Measurements from ENCODE around the gene TMEM258.

Gene TMEM258

DNA sequence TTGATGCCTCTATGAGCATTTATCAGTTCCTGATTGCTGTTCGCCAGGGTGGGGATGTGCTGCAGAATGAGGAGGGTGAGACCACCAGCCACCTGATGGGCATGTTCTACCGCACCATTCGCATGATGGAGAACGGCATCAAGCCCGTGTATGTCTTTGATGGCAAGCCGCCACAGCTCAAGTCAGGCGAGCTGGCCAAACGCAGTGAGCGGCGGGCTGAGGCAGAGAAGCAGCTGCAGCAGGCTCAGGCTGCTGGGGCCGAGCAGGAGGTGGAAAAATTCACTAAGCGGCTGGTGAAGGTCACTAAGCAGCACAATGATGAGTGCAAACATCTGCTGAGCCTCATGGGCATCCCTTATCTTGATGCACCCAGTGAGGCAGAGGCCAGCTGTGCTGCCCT lies 3.1 kb upstream of the TMEM258 start:
- Mint-ChIP-seq H3K4me3 (peak overlapping the region; percentile 64), H3K27me3 (ENCODE audit: low read depth) (no peaks in the 10 kb centered on the region), H3K36me3 (ENCODE audit: low read depth) (peaks cover 61% of the 10 kb centered on the region), H3K27ac (no peak overlapping the region), H3K4me1 (ENCODE audit: low read depth) (peaks cover 43% of the 10 kb centered on the region), H3K9me3 (no peaks in the 10 kb centered on the region)
- no peak for DNase-seq (ENCODE audit: low spot score)

DNA sequence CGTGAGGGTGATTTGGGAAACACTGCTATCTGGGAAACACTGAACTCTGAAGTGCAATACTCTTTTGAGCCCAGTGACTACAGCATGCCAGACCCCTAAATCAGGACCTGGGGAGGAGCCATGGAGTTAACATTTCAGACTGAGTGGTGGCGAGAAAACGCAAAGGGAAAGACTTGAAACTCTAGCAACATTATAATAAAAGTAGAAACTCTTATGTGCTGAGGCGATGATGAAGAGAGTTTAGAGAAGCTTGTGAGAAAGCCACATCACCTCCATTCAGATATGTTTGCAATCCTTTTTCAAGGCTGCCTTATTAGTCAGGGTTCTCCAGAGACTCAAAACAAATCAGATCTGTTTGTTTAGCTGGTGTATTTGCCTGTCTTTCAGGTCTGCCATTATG lies 2.2 kb upstream of the TMEM258 start:
- DNase-seq (ENCODE audit: low spot score), result no peak
- Mint-ChIP-seq H3K9me3 (no peaks in the 10 kb centered on the region), H3K27ac (no peak overlapping the region), H3K4me1 (ENCODE audit: low read depth) (peaks cover 41% of the 10 kb centered on the region), H3K27me3 (ENCODE audit: low read depth) (no peaks in the 10 kb centered on the region), H3K4me3 (peak overlapping the region; percentile 41), H3K36me3 (ENCODE audit: low read depth) (peaks cover 63% of the 10 kb centered on the region)

DNA sequence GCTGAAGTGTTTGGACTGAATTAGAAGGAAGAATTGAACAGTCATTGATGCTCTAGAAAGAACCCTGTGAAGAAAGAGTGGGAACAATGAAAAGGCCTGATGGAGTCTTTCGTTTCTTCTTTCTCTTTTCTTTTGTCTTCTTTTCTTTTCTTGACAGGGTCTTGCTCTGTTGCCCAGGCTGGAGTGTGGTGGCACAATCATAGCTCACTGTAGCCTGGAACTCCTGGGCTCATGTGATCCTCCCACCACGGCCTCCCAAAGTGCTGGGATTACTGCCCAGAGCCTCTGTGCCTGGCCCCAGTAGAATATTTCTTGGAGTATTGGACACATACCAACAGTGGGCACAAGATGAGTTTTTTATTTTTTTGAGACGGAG lies 1.4 kb upstream of the TMEM258 start:
- H3K27ac Mint-ChIP-seq, result peak overlapping the region; percentile 99
- no peak for DNase-seq (ENCODE audit: low spot score)
- H3K4me1 Mint-ChIP-seq (ENCODE audit: low read depth), result peaks cover 41% of the 10 kb centered on the region
- peak overlapping the region; percentile 97 for H3K4me3 Mint-ChIP-seq
- peaks cover 65% of the 10 kb centered on the region for H3K36me3 Mint-ChIP-seq (ENCODE audit: low read depth)
- no peaks in the 10 kb centered on the region for H3K9me3 Mint-ChIP-seq
- no peaks in the 10 kb centered on the region for H3K27me3 Mint-ChIP-seq (ENCODE audit: low read depth)

DNA sequence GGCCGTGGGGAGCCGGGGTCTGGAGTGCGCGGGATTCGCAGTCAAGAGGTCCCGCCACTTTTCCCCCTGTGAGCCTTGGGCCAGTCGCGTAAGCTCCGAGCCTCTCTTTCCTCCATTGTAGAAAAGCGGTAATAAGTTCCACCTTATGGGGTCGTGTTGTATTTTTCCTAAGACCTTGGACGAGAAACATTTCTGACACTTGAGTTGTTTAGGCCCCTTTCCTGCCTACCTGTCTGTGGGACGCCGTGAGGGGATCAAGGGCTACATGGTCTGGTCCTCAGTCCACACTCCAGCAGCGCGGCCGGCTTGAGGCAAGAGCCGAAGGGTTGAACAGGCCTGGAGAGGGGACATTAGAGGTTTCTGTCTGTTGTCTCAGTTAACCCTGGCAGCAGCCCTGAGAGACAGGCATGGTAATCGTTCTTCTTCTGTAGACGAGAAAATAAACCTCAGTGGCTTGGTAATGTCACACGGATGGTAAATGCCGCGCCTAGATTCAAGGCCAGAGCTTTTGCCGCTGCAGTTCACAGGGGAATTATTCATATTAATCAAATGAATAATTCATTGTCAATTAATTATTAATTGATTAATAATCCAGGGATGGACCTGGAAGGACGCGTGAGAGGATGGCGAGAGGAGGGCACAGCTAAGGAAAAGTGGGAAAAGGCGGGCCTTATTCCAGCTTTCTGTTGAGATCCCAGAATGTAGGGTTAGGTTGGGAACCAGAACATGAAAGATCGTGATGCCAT lies 857 bp upstream of the TMEM258 start:
- Mint-ChIP-seq H3K27ac (peak overlapping the region; percentile 99), H3K9me3 (no peaks in the 10 kb centered on the region), H3K4me1 (ENCODE audit: low read depth) (peaks cover 41% of the 10 kb centered on the region), H3K4me3 (peak overlapping the region; percentile 97), H3K27me3 (ENCODE audit: low read depth) (no peaks in the 10 kb centered on the region), H3K36me3 (ENCODE audit: low read depth) (peaks cover 65% of the 10 kb centered on the region)
- no peak for DNase-seq (ENCODE audit: low spot score)

DNA sequence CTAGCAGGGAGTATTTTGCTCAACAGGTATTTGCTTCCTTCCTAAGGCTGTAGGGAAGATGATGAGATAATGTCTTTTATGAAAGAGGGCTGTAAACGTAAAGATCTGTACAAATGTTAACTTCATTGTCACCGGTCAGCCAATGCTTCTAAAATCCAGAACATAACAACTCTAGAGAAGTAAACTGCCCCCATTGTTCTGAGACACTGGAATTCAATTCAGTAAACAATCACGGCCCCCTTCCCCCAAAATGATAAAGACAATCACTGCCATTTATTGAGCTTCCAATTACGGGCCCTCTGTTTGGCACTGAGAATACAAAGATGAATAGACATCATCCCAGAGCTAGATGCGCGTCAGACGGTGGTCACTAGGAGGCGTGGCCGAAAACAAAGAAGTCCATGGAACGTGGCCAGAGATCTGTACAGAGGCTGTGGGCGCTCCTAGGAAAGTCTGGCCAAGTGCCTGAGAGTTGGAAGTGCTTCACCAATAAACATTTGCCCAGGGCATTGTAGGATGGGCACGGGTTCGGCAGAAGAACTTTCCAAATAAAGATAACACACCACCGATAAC lies 576 bp downstream of the TMEM258 start:
- Mint-ChIP-seq H3K36me3 (ENCODE audit: low read depth) (peaks cover 58% of the 10 kb centered on the region), H3K4me1 (ENCODE audit: low read depth) (peaks cover 35% of the 10 kb centered on the region), H3K27ac (peak overlapping the region; percentile 99), H3K27me3 (ENCODE audit: low read depth) (no peaks in the 10 kb centered on the region), H3K4me3 (peak overlapping the region; percentile 97), H3K9me3 (no peaks in the 10 kb centered on the region)
- DNase-seq (ENCODE audit: low spot score), result peak; percentile 62

DNA sequence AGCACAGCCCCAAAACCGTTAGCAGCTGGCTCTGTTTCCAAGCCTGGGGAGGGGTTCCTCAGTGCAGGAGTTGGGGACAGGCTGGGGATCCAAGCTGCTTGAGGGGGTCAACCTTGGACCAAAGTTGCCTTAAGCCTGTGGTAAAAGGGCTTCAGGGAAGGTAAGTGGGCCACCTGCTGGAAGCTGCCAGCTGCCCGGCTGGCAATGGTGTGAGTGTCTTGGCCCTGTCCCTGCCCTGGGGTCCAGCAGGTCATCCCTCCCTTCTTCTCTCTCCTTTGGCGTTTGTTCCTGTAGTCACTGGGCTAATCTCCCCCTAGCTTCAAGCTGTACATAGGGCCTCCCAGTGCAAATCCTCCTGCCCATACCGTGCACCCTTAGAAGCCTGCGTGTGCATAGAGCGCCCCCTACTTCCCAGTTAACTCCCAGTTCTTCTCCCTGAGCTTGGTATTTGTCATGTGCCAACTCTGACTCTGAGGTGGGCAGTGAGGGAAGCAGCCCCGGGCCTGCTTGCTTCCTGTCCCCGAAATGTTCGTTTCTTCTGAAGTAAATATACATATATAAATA lies 4.4 kb downstream of the TMEM258 start:
- no peaks in the 10 kb centered on the region for H3K9me3 Mint-ChIP-seq
- DNase-seq (ENCODE audit: low spot score), result no peak
- H3K4me1 Mint-ChIP-seq (ENCODE audit: low read depth), result peaks cover 16% of the 10 kb centered on the region
- no peak overlapping the region for H3K27ac Mint-ChIP-seq
- H3K27me3 Mint-ChIP-seq (ENCODE audit: low read depth), result no peaks in the 10 kb centered on the region
- H3K36me3 Mint-ChIP-seq (ENCODE audit: low read depth), result peaks cover 39% of the 10 kb centered on the region
- H3K4me3 Mint-ChIP-seq, result no peak overlapping the region

DNA sequence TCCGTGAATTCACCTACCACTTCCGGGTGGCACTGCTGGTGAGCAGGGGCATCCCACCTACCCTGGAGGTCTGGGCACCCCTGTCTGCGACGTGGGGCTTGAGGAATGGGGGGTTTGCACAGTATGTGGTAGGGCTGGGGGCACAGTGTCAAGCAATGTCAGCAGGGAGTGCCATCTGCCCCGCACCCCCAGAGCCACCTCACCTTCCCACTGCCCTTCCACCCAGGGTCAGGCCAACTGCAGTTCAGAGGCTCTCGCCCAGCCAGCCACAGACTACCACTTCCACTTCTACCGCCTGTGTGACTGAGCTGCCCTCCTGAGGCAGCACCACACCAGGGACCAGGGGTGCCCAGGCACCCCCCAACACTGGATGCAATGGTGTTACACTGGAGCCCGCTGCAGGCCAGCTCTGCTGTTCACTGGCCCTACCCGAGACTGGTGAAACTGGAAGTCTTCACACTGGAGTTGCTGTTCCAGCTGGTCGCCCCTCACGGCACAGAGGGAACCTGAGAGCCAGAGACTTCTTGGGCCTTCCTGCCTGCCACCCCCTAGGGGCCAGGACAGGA lies 6.5 kb downstream of the TMEM258 start:
- H3K4me3 Mint-ChIP-seq, result no peak overlapping the region
- peaks cover 10% of the 10 kb centered on the region for H3K4me1 Mint-ChIP-seq (ENCODE audit: low read depth)
- H3K27ac Mint-ChIP-seq, result no peak overlapping the region
- peaks cover 31% of the 10 kb centered on the region for H3K36me3 Mint-ChIP-seq (ENCODE audit: low read depth)
- no peaks in the 10 kb centered on the region for H3K9me3 Mint-ChIP-seq
- no peaks in the 10 kb centered on the region for H3K27me3 Mint-ChIP-seq (ENCODE audit: low read depth)
- DNase-seq (ENCODE audit: low spot score), result no peak

DNA sequence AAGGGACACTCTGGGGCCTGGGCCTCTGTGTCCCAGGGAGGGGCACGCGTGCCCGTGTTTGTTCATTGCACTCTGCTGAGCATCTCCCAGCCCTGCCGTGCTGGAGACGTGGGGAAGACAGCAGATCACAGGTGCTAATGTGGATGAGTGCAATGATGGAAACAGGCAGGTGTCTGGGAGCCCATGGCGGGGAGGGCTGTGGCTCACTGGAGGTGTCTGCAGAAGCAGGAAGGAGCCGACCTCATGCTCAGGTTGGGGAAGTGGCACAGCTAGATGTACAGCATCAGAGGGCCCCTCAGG lies 7.9 kb downstream of the TMEM258 start:
- Mint-ChIP-seq H3K36me3 (ENCODE audit: low read depth) (peaks cover 22% of the 10 kb centered on the region), H3K27ac (no peak overlapping the region)

DNA sequence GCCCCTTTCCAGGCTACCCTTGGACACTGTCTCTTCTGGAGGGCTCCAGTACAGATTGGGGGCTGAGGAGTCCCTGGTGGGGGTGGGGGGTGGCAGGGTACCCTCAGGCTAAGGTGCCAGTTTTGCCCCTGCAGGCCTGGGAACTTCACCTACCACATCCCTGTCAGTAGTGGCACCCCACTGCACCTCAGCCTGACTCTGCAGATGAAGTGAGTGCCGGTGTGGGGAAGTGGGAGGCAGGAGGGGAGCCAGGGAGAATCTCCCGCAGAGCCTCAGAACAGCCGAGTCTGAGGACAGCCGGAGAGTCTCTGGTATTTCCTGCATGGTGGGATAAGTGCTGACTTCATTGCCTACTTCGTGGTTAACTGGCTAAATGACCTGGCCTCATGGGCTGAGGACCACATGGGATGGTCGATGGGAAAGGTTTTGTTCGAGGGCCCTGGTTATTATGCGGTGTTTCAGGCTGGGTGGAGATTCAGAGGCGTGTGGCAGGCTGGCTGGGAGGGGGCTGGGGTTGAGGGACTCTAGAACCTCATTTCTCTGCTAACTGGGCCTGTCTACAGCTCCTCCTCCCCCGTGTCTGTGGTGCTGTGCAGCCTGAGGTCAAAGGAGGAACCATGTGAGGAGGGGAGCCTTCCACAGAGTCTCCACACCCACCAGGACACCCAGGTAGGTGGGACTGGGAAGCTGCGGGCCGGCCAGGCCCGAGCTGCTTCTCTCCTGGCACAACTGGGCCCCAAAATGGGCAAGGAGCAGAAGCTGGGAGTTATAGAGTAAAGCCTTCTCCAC lies 8.5 kb downstream of the TMEM258 start:
- no peak for DNase-seq (ENCODE audit: low spot score)

More for the DNA sequence above, 7.9 kb downstream of the TMEM258 start:
- no peaks in the 10 kb centered on the region for H3K27me3 Mint-ChIP-seq (ENCODE audit: low read depth)
- no peak for DNase-seq (ENCODE audit: low spot score)
- no peak overlapping the region for H3K4me3 Mint-ChIP-seq
- no peaks in the 10 kb centered on the region for H3K9me3 Mint-ChIP-seq
- peaks cover 6% of the 10 kb centered on the region for H3K4me1 Mint-ChIP-seq (ENCODE audit: low read depth)

DNA sequence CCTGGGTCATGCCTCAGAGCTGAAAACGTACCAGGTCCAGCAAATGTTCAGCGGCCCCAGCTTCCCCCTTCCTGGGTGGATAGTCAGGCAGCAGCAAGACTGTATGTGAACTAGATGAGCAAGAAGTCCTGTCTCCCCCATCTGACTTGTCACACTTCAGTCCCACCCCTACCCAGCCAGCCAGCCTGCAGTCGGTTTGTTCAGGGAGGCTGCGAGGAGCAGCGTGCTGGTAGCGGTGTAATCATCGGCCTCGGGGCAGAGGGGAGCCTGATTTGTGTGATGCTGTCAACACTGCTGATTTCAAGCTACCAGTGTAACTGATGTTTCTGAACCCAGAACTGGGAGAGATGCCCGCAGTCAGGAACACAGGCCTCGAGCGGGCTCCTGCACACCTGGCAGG lies 9.6 kb downstream of the TMEM258 start:
- no peak for DNase-seq (ENCODE audit: low spot score)
- H3K4me3 Mint-ChIP-seq, result no peak overlapping the region
- no peaks in the 10 kb centered on the region for H3K4me1 Mint-ChIP-seq (ENCODE audit: low read depth)
- peaks cover 9% of the 10 kb centered on the region for H3K36me3 Mint-ChIP-seq (ENCODE audit: low read depth)
- no peaks in the 10 kb centered on the region for H3K27me3 Mint-ChIP-seq (ENCODE audit: low read depth)
- no peak overlapping the region for H3K27ac Mint-ChIP-seq
- H3K9me3 Mint-ChIP-seq, result no peaks in the 10 kb centered on the region

More for the DNA sequence above, 8.5 kb downstream of the TMEM258 start:
- no peaks in the 10 kb centered on the region for H3K27me3 Mint-ChIP-seq (ENCODE audit: low read depth)
- no peaks in the 10 kb centered on the region for H3K9me3 Mint-ChIP-seq
- peaks cover 17% of the 10 kb centered on the region for H3K36me3 Mint-ChIP-seq (ENCODE audit: low read depth)
- no peak overlapping the region for H3K27ac Mint-ChIP-seq
- H3K4me3 Mint-ChIP-seq, result no peak overlapping the region
- peaks cover 2% of the 10 kb centered on the region for H3K4me1 Mint-ChIP-seq (ENCODE audit: low read depth)

DNA sequence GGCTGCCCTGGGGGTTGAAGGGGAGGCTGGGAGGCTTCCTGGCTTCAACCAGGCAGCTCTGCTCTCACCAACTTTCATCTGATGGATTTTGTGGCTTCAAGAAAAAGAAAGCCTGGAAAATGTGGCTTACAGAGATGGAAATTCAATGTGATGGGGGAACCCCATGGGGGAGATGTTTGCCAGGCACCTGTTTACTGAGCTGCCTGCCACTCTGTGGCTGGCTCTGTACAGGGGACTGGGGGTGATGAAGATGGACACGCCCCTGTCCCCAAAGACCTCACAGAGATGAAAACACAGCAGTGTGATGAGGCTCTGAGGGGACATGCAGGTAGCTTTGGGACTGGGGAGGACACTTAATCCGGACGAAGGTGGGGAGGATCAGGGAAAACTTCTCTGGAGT lies 10.1 kb downstream of the TMEM258 start:
- H3K9me3 Mint-ChIP-seq, result no peaks in the 10 kb centered on the region
- DNase-seq (ENCODE audit: low spot score), result no peak
- H3K27me3 Mint-ChIP-seq (ENCODE audit: low read depth), result no peaks in the 10 kb centered on the region
- H3K36me3 Mint-ChIP-seq (ENCODE audit: low read depth), result peaks cover 9% of the 10 kb centered on the region
- no peak overlapping the region for H3K27ac Mint-ChIP-seq
- H3K4me3 Mint-ChIP-seq, result no peak overlapping the region
- no peaks in the 10 kb centered on the region for H3K4me1 Mint-ChIP-seq (ENCODE audit: low read depth)

DNA sequence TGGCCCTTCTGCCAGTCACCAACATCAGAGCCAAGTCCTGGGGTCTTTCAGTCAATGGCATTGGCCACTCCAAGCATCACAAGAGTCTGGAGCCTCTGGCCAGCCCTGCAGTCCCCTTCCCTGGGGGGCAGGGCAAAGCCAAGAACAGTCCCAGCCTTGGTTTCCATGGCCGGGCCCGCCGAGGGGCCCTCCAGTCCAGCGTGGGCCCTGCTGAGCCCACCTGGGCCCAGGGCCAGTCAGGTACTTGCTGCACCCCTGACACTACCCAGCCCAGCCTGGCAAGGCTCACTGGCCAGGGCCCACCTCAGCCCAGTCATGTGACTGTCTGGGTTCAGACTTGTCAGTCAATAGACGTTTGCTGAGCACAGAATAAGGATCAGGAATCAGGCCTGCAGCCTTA lies 10.8 kb downstream of the TMEM258 start:
- no peaks in the 10 kb centered on the region for H3K9me3 Mint-ChIP-seq
- no peak overlapping the region for H3K4me3 Mint-ChIP-seq
- H3K4me1 Mint-ChIP-seq (ENCODE audit: low read depth), result peaks cover under 1% of the 10 kb centered on the region
- H3K27me3 Mint-ChIP-seq (ENCODE audit: low read depth), result no peaks in the 10 kb centered on the region
- DNase-seq (ENCODE audit: low spot score), result no peak
- no peak overlapping the region for H3K27ac Mint-ChIP-seq
- H3K36me3 Mint-ChIP-seq (ENCODE audit: low read depth), result peaks cover 7% of the 10 kb centered on the region

DNA sequence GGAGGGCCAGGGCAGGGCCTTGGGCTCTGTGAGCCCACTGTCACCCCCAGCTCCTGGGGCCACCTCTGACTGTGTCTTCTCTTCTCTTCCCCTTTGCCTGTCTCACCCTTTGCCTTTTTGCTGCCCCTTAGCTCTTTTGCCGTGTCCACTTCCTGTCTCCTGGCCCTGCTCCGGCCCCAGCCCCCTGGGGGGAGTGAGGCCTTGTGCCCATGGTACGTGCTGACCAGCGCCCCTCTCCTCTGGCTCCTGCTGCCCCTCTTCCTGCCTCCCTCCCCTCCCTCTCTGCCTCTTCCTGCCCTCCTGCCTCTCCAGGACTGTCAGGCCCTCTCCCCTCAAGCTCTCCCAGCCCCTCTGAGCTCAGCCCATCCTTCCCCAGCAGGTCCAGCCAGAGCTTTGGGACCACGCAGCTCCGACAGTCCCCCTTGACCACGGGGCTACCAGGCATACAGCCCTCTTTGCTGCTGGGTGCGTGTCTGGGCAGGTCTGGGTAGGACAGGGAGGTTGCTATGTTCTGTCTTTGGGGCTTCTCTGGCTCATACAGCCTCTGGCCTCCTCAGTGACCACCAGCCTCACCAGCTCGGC lies 11.7 kb downstream of the TMEM258 start:
- no peaks in the 10 kb centered on the region for H3K27me3 Mint-ChIP-seq (ENCODE audit: low read depth)
- peaks cover 4% of the 10 kb centered on the region for H3K4me1 Mint-ChIP-seq (ENCODE audit: low read depth)
- no peak for DNase-seq (ENCODE audit: low spot score)
- peaks cover 6% of the 10 kb centered on the region for H3K36me3 Mint-ChIP-seq (ENCODE audit: low read depth)
- H3K4me3 Mint-ChIP-seq, result no peak overlapping the region
- H3K27ac Mint-ChIP-seq, result no peak overlapping the region
- H3K9me3 Mint-ChIP-seq, result no peaks in the 10 kb centered on the region
